GM12874 (cell line): Measurements from ENCODE around the gene KPNA3.

Experiments used
- CTCF ChIP-seq: IDR thresholded peaks from 2 replicates; pipeline ENCODE4 v1.5.1; 2011; ENCODE audit warnings: low read depth, mild to moderate bottlenecking, control low read depth, low read length, moderate library complexity; ENCODE audit not compliant: insufficient read depth

KPNA3 gene

GRCh38 chr13:49697468-49697867 lies 95.0 kb downstream of the KPNA3 start:
- TF ChIP-seq CTCF: no peak

- TF ChIP-seq CTCF: no peak
Observed at GRCh38 chr13:49694446-49694845, 98.0 kb downstream of the KPNA3 start.

DNA sequence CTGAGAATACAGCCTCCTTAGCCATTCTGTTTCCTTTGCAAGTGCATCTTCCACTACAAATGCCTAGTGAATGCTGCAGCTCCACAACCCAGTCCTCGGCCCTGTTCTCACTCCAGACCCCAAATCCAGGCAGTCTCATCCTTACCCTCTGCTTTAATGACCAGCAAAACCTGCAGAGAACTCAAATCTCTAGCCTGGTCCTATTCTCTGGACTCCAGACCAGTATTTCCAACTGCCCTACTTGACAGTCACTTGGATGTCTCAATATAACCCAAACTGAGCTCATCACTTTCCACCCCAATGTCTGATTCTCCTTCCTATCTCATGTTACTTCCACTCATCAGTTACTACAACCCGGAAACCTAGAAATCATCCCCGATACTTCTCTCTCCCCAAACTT lies 98.6 kb downstream of the KPNA3 start:
- no peak for TF ChIP-seq CTCF

- TF ChIP-seq CTCF: no peak
Observed at GRCh38 chr13:49693191-49693733, 99.2 kb downstream of the KPNA3 start.

DNA sequence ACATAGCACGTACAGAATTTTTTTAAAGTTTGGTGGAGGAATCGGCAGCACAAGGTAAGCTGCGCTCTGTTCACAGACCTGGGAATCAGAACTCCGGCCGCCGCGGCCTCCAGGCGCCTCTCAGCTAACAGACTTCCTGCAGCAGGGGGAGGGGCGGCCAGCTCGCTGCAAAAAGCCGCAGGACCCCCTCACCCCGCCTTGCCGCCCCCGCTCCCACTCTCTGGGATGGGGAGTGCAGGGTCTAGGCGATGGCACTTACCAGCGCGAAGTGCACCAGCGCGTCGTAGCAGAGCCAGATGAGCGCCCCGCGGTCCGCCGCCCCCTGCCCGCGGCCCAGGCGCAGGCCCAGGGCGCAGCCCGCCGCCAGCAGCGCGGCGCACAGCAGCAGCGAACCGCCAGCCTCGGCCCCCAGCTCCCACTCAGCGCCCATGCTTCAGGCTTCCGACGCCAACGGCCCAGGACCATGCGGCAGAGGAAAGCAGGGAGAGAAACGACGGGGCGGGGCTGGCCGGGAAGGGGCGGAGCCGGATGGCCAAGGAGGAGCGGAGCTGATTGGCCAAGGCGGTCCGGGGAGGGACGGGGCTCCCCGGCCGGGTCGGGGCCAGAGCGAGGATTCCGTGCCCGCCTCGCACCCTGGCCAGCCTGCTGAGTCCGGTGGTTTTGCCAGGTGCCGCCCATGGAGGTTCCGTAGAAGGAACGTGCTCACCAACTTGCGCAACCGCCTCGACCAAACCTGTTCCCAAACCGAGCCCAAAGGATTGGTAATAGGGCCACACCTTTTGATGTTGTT lies 101.3 kb downstream of the KPNA3 start, which contains the start of gene EBPL:
EBPL (minus strand) TSS at position 492 of the 790 bp plus-strand sequence; CDS start at position 430, 62 bp downstream.
- TF ChIP-seq CTCF: no peak

DNA sequence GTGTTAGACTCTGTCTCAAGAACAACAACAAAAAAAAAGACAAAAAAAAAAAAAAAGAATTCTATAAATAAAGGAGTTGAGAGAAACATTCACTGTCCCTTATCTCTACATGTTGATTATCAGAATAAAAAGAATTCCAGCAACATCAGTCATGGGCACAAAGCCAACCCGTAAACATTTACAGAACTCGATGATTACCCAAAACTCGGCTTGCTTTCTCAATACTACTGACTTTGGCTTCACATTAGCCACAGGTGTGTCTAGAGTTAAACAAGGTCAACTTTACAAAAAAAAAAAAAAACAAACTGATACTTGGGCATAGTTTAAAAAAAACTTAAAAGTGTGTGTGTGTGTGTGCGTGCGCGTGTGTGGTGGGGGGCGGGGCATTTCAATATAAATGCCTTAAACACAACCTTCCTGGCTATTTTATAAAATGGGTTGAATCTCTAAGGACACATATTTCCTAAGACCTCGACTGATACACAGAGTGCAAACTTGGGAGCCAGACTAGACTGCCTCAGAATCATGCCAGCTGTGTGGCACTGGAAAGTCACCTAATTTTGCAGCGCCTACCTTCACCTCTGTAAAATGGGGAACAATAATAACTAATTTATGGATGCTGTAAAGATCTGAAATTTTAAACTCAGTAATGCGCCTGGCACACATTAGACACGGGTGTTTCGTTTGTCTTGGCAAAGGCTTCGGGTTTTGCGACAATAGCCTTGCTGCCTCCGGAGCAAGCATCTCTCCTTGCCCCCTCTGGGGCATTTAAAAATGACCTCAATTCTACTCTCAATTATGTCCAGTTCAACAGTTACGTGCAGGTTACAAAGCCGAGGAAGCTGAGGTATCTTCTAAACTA lies 102.1 kb downstream of the KPNA3 start:
- no peak for TF ChIP-seq CTCF

- no peak for TF ChIP-seq CTCF
Observed at GRCh38 chr13:49683489-49683888, 109.0 kb downstream of the KPNA3 start.
